ENCODE data around the gene ZNF496.
"Not testable (repeated sequence)": the region's sequence is repeated elsewhere in the genome, so short reads cannot be mapped to it uniquely, and the experiment has no call there.

Gene ZNF496

DNA sequence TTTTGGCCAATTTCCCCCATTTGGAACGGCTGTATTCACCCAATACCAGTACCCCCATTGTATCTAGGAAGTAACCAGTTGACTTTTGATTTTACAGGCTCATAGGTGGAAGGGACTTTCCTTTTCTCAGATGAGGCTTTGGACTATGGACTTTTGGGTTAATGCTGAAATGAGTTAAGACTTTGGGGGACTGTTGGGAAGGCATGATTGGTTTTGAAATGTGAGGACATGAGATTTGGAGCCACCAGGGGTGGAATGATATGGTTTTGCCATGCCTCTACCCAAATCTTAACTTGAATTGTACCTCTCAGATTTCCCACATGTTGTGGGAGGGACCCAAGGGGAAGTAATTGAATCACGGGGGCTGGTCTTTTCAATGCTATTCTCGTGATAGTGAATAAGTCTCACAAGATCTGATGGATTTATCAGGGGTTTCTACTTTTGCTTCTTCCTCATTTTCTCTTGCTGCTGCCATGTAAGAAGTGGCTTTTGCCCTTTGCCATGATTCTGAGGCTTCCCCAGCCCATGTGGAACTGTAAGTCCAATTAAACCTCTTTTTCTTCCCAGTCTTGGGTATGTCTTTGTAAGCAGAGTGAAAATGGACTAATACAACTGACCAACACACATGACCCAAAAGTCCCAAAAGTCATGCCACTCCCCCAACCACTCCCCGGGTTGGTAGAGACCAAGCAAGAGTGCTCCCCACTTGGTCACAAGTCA is 35.4 kb upstream of the ZNF496 start:
- Mint-ChIP-seq H3K36me3 (ENCODE audit: low read depth) (peaks cover 30% of the 10 kb centered on the region), H3K4me3 (peak overlapping the region; percentile 17), H3K27ac (no peak overlapping the region), H3K27me3 (ENCODE audit: low read depth, poor library complexity) (peaks cover 13% of the 10 kb centered on the region), H3K4me1 (peaks cover 27% of the 10 kb centered on the region), H3K9me3 (peaks cover 43% of the 10 kb centered on the region)
- DNase-seq: no peak
- TF ChIP-seq, protein P1, sequence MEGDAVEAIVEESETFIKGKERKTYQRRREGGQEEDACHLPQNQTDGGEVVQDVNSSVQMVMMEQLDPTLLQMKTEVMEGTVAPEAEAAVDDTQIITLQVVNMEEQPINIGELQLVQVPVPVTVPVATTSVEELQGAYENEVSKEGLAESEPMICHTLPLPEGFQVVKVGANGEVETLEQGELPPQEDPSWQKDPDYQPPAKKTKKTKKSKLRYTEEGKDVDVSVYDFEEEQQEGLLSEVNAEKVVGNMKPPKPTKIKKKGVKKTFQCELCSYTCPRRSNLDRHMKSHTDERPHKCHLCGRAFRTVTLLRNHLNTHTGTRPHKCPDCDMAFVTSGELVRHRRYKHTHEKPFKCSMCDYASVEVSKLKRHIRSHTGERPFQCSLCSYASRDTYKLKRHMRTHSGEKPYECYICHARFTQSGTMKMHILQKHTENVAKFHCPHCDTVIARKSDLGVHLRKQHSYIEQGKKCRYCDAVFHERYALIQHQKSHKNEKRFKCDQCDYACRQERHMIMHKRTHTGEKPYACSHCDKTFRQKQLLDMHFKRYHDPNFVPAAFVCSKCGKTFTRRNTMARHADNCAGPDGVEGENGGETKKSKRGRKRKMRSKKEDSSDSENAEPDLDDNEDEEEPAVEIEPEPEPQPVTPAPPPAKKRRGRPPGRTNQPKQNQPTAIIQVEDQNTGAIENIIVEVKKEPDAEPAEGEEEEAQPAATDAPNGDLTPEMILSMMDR (IDR thresholded peaks at IDR 0.05): no peak

DNA sequence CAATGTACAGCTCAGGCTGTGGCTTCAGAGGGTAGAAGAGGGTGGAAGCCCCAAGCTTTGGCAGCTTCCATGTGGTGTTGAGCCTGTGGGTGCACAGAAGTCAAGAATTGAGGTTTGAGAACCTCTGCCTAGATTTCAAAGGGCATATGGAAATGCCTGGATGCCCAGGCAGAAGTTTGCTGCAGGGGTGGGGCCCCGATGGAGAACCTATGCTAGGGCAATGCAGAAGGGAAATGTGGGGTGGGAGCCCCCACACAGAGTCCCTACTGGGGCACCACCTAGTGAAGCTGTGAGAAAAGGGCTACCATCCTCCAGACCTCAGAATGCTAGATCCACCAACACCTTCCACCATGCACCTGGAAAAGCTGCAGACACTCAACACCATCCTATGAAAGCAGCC is 34.7 kb upstream of the ZNF496 start:
- Mint-ChIP-seq H3K4me1 (peaks cover 30% of the 10 kb centered on the region), H3K9me3 (peaks cover 43% of the 10 kb centered on the region), H3K27me3 (ENCODE audit: low read depth, poor library complexity) (peaks cover 11% of the 10 kb centered on the region), H3K36me3 (ENCODE audit: low read depth) (peaks cover 30% of the 10 kb centered on the region)
- H3K27ac Mint-ChIP-seq, DNase-seq, H3K4me3 Mint-ChIP-seq: not testable (repeated sequence)

GRCh38 chr1:247365023-247365422 is 33.4 kb upstream of the ZNF496 start:
- no peak overlapping the region for H3K4me3 Mint-ChIP-seq
- H3K27ac Mint-ChIP-seq: no peak overlapping the region
- DNase-seq: no peak
- TF ChIP-seq, protein P1 (IDR thresholded peaks at IDR 0.05): no peak
- H3K27me3 Mint-ChIP-seq (ENCODE audit: low read depth, poor library complexity): peaks cover 8% of the 10 kb centered on the region
- H3K36me3 Mint-ChIP-seq (ENCODE audit: low read depth): peaks cover 37% of the 10 kb centered on the region
- peaks cover 39% of the 10 kb centered on the region for H3K4me1 Mint-ChIP-seq
- peaks cover 43% of the 10 kb centered on the region for H3K9me3 Mint-ChIP-seq

DNA sequence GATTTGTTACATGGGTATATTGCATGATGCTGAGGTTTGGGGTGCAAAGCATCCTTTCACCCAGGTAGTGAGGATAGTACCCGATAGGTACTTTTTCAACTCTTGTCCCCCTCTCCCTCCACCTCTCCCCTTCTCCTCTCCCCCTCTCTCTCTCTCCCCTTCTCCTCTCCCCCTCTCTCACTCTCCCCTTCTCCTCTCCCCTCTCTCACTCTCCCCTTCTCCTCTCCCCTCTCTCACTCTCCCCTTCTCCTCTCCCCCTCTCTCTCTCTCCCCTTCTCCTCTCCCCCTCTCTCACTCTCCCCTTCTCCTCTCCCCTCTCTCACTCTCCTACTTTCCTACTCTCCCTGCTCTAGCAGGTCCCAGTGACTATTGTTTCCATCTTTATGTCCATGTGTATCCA is 31.3 kb upstream of the ZNF496 start:
- H3K27me3 Mint-ChIP-seq (ENCODE audit: low read depth, poor library complexity): not testable (repeated sequence)
- peak overlapping the region; percentile 89 for H3K27ac Mint-ChIP-seq

DNA sequence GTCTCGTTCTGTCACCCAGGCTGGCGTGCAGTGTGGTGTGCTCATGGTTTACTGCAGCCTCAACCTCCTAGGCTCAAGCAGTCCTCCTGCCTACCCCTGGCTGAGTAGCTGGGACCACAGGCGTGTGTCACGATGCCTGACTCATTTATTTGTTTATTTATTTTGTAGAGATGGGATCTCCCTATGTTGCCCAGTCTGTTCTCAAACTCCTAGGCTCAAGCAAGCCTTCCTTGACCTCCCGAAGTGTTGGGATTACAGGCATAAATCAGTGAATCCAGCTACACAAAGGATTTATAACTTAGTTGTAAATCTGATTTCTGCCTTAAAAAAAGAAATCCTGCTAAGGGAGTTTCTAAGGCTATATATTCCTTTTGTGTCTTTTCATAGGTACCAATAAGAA is 30.5 kb upstream of the ZNF496 start:
- peaks cover 4% of the 10 kb centered on the region for H3K27me3 Mint-ChIP-seq (ENCODE audit: low read depth, poor library complexity)
- TF ChIP-seq, protein P1 (IDR thresholded peaks at IDR 0.05): no peak
- H3K4me1 Mint-ChIP-seq: peaks cover 42% of the 10 kb centered on the region
- H3K36me3 Mint-ChIP-seq (ENCODE audit: low read depth): peaks cover 57% of the 10 kb centered on the region
- no peak overlapping the region for H3K4me3 Mint-ChIP-seq
- H3K9me3 Mint-ChIP-seq: peaks cover 47% of the 10 kb centered on the region
- DNase-seq: no peak
- no peak overlapping the region for H3K27ac Mint-ChIP-seq

More for the DNA sequence above, 31.3 kb upstream of the ZNF496 start:
- peaks cover 54% of the 10 kb centered on the region for H3K9me3 Mint-ChIP-seq
- H3K36me3 Mint-ChIP-seq (ENCODE audit: low read depth): peaks cover 57% of the 10 kb centered on the region
- not testable (repeated sequence) for H3K4me3 Mint-ChIP-seq, DNase-seq
- H3K4me1 Mint-ChIP-seq: peaks cover 41% of the 10 kb centered on the region

DNA sequence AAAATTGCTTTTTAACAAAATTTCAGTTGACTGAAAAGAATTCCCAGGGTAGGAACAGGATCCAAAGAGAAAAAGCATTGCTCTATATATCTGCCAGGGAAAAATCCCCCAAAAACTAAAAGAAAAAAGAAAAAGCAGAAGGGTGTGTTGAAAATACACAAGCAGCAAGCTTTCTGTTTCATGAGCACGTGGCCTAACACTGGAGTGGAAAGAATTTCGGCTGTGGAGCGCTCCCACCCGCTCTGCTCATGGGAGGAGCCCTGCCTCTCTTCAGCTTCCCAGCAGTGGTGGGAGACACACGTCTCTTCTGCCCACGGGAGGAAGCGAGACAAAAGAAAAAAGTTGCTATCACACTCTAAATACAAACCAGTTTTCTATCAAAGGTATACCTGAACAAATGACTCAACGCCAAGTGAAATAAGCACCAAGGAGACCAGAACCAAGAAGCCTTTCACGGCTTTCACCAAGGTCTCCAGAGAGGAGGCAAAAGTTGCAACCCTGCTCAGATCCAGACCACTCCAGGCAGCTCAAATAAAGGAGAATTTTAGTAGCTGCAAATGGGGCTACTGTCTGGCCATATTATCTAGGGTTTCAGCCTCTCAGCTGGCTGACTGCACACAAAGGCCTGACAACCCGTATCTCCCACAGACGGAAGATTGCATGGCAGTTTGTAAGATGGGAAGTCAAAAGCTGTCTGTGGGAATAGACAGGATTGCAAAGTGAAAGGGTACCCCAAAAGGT is 29.5 kb upstream of the ZNF496 start:
- Mint-ChIP-seq H3K9me3 (peaks cover 37% of the 10 kb centered on the region), H3K27me3 (ENCODE audit: low read depth, poor library complexity) (peaks cover 4% of the 10 kb centered on the region), H3K4me1 (peaks cover 52% of the 10 kb centered on the region), H3K36me3 (ENCODE audit: low read depth) (peaks cover 47% of the 10 kb centered on the region), H3K27ac (peak overlapping the region; percentile 91), H3K4me3 (peak overlapping the region; percentile 26)
- TF ChIP-seq, protein P1 (IDR thresholded peaks at IDR 0.05): no peak
- DNase-seq: no peak
